ENCODE results near the gene INTS15. TPM values are rescaled to one million over a fixed set of nuclear protein-coding genes. Genes with fewer than 3 reads are reported as not detected.

The INTS15 gene
- total and polyA plus RNA-seq, 3 experiments from 2014 or later, result 45.8 to 47.3 (median 46.9) TPM

GRCh38 chr7:6642861-6643640 is 53.2 kb downstream of the INTS15 start:
- POLR2A ChIA-PET, result no interaction called here
- H3K4me1 ChIP-seq (ENCODE audit: insufficient read depth, low read length), result peaks cover 19% of the 10 kb centered on the region
- H3K4me1 Mint-ChIP-seq, result peaks cover 21 to 35% (median 27%) of the 10 kb centered on the region in 3 donors
- H3K27me3 Mint-ChIP-seq, result no peaks in the 10 kb centered on the region
- no peak overlapping the region for H3K27ac Mint-ChIP-seq
- H3K4me3 ChIP-seq (ENCODE audit: low read length), result no peak overlapping the region
- H3K4me3 Mint-ChIP-seq, result no peak overlapping the region
- no peaks in the 10 kb centered on the region for H3K27me3 ChIP-seq (ENCODE audit: insufficient read depth, low read length, poor library complexity, severe bottlenecking)
- H3K36me3 ChIP-seq (ENCODE audit: insufficient read depth, low read length), result peaks cover 4% of the 10 kb centered on the region
- H3K36me3 Mint-ChIP-seq, result peaks cover 0 to 86% (median 4%) of the 10 kb centered on the region in 3 donors
- no peaks in the 10 kb centered on the region for H3K9me3 ChIP-seq (ENCODE audit: low read length)
- no peak overlapping the region for H3K27ac ChIP-seq (ENCODE audit: low read depth, low read length)
- H3K9me3 Mint-ChIP-seq, result no peaks in the 10 kb centered on the region
- CTCF ChIA-PET, result no interaction called here
- DNase-seq, result no peak

- Mint-ChIP-seq H3K9me3 (no peaks in the 10 kb centered on the region), H3K36me3 (peaks cover 0 to 90% (median 5%) of the 10 kb centered on the region in 3 donors), H3K27ac (no peak overlapping the region), H3K4me1 (peaks cover 13 to 25% (median 17%) of the 10 kb centered on the region in 3 donors), H3K27me3 (no peaks in the 10 kb centered on the region), H3K4me3 (no peak overlapping the region)
- H3K4me3 ChIP-seq (ENCODE audit: low read length), result no peak overlapping the region
- ChIA-PET POLR2A (interaction anchor here (0.5 kb wide), 1 partner anchor 16 kb away, joined by 3 read pairs; no protein-coding TSS in a partner anchor), CTCF (no interaction called here)
- no peaks in the 10 kb centered on the region for H3K9me3 ChIP-seq (ENCODE audit: low read length)
- no peak overlapping the region for H3K27ac ChIP-seq (ENCODE audit: low read depth, low read length)
- DNase-seq, result no peak
- peaks cover 9% of the 10 kb centered on the region for H3K4me1 ChIP-seq (ENCODE audit: insufficient read depth, low read length)
- no peaks in the 10 kb centered on the region for H3K27me3 ChIP-seq (ENCODE audit: insufficient read depth, low read length, poor library complexity, severe bottlenecking)
- H3K36me3 ChIP-seq (ENCODE audit: insufficient read depth, low read length), result peaks cover 4% of the 10 kb centered on the region
These were observed 54.2 kb downstream of the INTS15 start for GRCh38 chr7:6643915-6644625.

- ChIA-PET CTCF (no interaction called here), POLR2A (interaction anchor here (0.5 kb wide), 1 partner anchor 15 kb away, joined by 3 read pairs; no protein-coding TSS in a partner anchor)
- H3K27ac Mint-ChIP-seq, result peak overlapping the region in 1 of 8 donors; percentile 81
- DNase-seq, result no peak
- H3K27me3 ChIP-seq (ENCODE audit: insufficient read depth, low read length, poor library complexity, severe bottlenecking), result no peaks in the 10 kb centered on the region
- peaks cover 10 to 18% (median 11%) of the 10 kb centered on the region in 3 donors for H3K4me1 Mint-ChIP-seq
- no peaks in the 10 kb centered on the region for H3K9me3 Mint-ChIP-seq
- H3K4me1 ChIP-seq (ENCODE audit: insufficient read depth, low read length), result peaks cover 2% of the 10 kb centered on the region
- H3K27me3 Mint-ChIP-seq, result no peaks in the 10 kb centered on the region
- no peaks in the 10 kb centered on the region for H3K9me3 ChIP-seq (ENCODE audit: low read length)
- H3K4me3 ChIP-seq (ENCODE audit: low read length), result no peak overlapping the region
- peaks cover 4% of the 10 kb centered on the region for H3K36me3 ChIP-seq (ENCODE audit: insufficient read depth, low read length)
- H3K36me3 Mint-ChIP-seq, result peaks cover 0 to 90% (median 5%) of the 10 kb centered on the region in 3 donors
- H3K27ac ChIP-seq (ENCODE audit: low read depth, low read length), result no peak overlapping the region
- no peak overlapping the region for H3K4me3 Mint-ChIP-seq
These were observed 54.9 kb downstream of the INTS15 start for GRCh38 chr7:6644728-6645127.

DNA sequence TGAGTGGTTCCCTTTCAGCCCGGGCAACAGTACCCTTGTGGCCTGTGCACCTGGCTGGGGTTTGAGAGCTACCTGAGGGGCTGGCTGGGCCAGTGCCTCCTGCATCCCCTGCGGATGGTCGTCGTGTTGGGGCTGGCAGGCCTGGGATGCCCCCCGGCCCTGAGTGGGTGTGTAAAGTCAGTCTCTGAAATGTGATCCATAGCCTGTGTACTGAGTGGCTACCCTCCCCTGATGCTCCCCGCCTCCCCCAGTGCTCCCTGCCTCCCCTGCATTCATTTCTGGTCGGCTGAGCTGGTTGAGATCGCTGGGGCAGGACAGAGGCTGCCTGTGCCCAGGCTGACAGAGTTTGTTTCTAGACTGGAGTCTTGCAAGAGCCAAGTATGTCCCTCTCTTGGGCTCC is 56.6 kb downstream of the INTS15 start:
- peak overlapping the region in 2 of 8 donors; percentile 40 to 51 for H3K27ac Mint-ChIP-seq
- H3K36me3 Mint-ChIP-seq, result peaks cover 7 to 93% (median 9%) of the 10 kb centered on the region in 3 donors
- CTCF ChIA-PET, result no interaction called here

GRCh38 chr7:6647080-6647479 is 57.3 kb downstream of the INTS15 start:
- CTCF ChIA-PET, result no interaction called here

More for the DNA sequence above, 56.6 kb downstream of the INTS15 start:
- Histone ChIP-seq H3K9me3 (ENCODE audit: low read length) (no peaks in the 10 kb centered on the region), H3K27me3 (ENCODE audit: insufficient read depth, low read length, poor library complexity, severe bottlenecking) (no peaks in the 10 kb centered on the region), H3K27ac (ENCODE audit: low read depth, low read length) (no peak overlapping the region), H3K36me3 (ENCODE audit: insufficient read depth, low read length) (peaks cover 10% of the 10 kb centered on the region), H3K4me3 (ENCODE audit: low read length) (no peak overlapping the region), H3K4me1 (ENCODE audit: insufficient read depth, low read length) (no peaks in the 10 kb centered on the region)
- peaks cover 4 to 7% (median 4%) of the 10 kb centered on the region in 3 donors for H3K4me1 Mint-ChIP-seq
- no peak for DNase-seq
- H3K9me3 Mint-ChIP-seq, result peaks cover 0 to 2% (median 0%) of the 10 kb centered on the region in 5 donors
- POLR2A ChIA-PET, result no interaction called here
- no peaks in the 10 kb centered on the region for H3K27me3 Mint-ChIP-seq
- no peak overlapping the region for H3K4me3 Mint-ChIP-seq

DNA sequence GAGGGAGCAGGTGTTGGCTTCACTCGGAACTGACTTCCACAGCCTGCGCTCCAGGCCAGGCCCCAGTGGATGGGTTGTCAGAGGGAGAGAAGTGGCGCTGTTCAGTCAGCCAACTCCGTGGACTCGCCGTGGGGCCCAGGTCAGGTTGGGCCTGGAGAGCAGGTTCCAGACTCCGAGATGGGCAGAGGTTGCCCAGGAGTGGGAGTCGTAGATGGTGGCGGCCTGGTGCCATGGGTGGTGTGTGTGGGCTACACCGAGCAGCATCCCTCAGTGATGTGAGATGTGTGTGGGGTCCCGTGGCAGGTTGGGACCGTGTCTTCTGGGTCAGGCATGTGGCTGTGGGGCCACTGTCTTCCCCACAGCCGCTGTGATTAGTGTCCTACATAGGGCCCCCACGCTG is 57.7 kb downstream of the INTS15 start:
- ChIA-PET CTCF (no interaction called here), POLR2A (no interaction called here)
- H3K27ac ChIP-seq (ENCODE audit: low read depth, low read length), result no peak overlapping the region
- peaks cover 0 to 3% (median 0%) of the 10 kb centered on the region in 3 donors for H3K4me1 Mint-ChIP-seq
- H3K36me3 Mint-ChIP-seq, result peaks cover 7 to 90% (median 7%) of the 10 kb centered on the region in 3 donors
- DNase-seq, result no peak
- no peak overlapping the region for H3K4me3 ChIP-seq (ENCODE audit: low read length)
- H3K36me3 ChIP-seq (ENCODE audit: insufficient read depth, low read length), result peaks cover 10% of the 10 kb centered on the region
- no peaks in the 10 kb centered on the region for H3K27me3 ChIP-seq (ENCODE audit: insufficient read depth, low read length, poor library complexity, severe bottlenecking)
- peak overlapping the region in 1 of 7 donors; percentile 61 for H3K4me3 Mint-ChIP-seq
- H3K27me3 Mint-ChIP-seq, result no peaks in the 10 kb centered on the region
- H3K9me3 Mint-ChIP-seq, result peaks cover 0 to 2% (median 0%) of the 10 kb centered on the region in 5 donors
- H3K27ac Mint-ChIP-seq, result peak overlapping the region in 1 of 8 donors; percentile 6
- no peaks in the 10 kb centered on the region for H3K4me1 ChIP-seq (ENCODE audit: insufficient read depth, low read length)
- H3K9me3 ChIP-seq (ENCODE audit: low read length), result no peaks in the 10 kb centered on the region

More at GRCh38 chr7:6647080-6647479, 57.3 kb downstream of the INTS15 start:
- H3K27me3 ChIP-seq (ENCODE audit: insufficient read depth, low read length, poor library complexity, severe bottlenecking), result no peaks in the 10 kb centered on the region
- Mint-ChIP-seq H3K27ac (peak overlapping the region in 2 of 8 donors; percentile 36 to 51), H3K4me1 (peaks cover 0 to 3% (median 0%) of the 10 kb centered on the region in 3 donors), H3K36me3 (peaks cover 7 to 93% (median 7%) of the 10 kb centered on the region in 3 donors), H3K9me3 (peaks cover 0 to 2% (median 0%) of the 10 kb centered on the region in 5 donors), H3K4me3 (peak overlapping the region in 1 of 7 donors; percentile 61), H3K27me3 (no peaks in the 10 kb centered on the region)
- H3K9me3 ChIP-seq (ENCODE audit: low read length), result no peaks in the 10 kb centered on the region
- DNase-seq, result no peak
- POLR2A ChIA-PET, result no interaction called here
- H3K4me3 ChIP-seq (ENCODE audit: low read length), result no peak overlapping the region
- H3K27ac ChIP-seq (ENCODE audit: low read depth, low read length), result no peak overlapping the region
- H3K36me3 ChIP-seq (ENCODE audit: insufficient read depth, low read length), result peaks cover 10% of the 10 kb centered on the region
- H3K4me1 ChIP-seq (ENCODE audit: insufficient read depth, low read length), result no peaks in the 10 kb centered on the region

- H3K27ac Mint-ChIP-seq, result peak overlapping the region in 1 of 8 donors; percentile 84
- H3K9me3 Mint-ChIP-seq, result peaks cover 0 to 2% (median 0%) of the 10 kb centered on the region in 5 donors
- no peaks in the 10 kb centered on the region for H3K9me3 ChIP-seq (ENCODE audit: low read length)
- H3K4me3 ChIP-seq (ENCODE audit: low read length), result no peak overlapping the region
- DNase-seq, result no peak
- ChIA-PET CTCF (no interaction called here), POLR2A (no interaction called here)
- H3K36me3 ChIP-seq (ENCODE audit: insufficient read depth, low read length), result peaks cover 10% of the 10 kb centered on the region
- H3K4me3 Mint-ChIP-seq, result no peak overlapping the region
- H3K27me3 Mint-ChIP-seq, result no peaks in the 10 kb centered on the region
- no peak overlapping the region for H3K27ac ChIP-seq (ENCODE audit: low read depth, low read length)
- no peaks in the 10 kb centered on the region for H3K27me3 ChIP-seq (ENCODE audit: insufficient read depth, low read length, poor library complexity, severe bottlenecking)
- peaks cover 0 to 3% (median 0%) of the 10 kb centered on the region in 3 donors for H3K4me1 Mint-ChIP-seq
- H3K36me3 Mint-ChIP-seq, result peaks cover 7 to 88% (median 7%) of the 10 kb centered on the region in 3 donors
- no peaks in the 10 kb centered on the region for H3K4me1 ChIP-seq (ENCODE audit: insufficient read depth, low read length)
These were observed 58.4 kb downstream of the INTS15 start for GRCh38 chr7:6648066-6648814.

Data from CD8-positive, alpha-beta memory T cell (primary cell).